ENCODE data around the gene CDHR2. TPM values are rescaled to one million over a fixed set of nuclear protein-coding genes. Genes with fewer than 3 reads are reported as not detected.
"Not testable (repeated sequence)": the region's sequence is repeated elsewhere in the genome, so short reads cannot be mapped to it uniquely, and the experiment has no call there.

The CDHR2 gene
- total RNA-seq, 1 donor from 2014 or later: 1.7 TPM

GRCh38 chr5:176591667-176592066 is 42.5 kb downstream of the CDHR2 start:
- intact Hi-C loops (cut with micrococcal nuclease): not testable (repeated sequence)

- intact Hi-C loops (cut with micrococcal nuclease): no loop called here
These were observed 43.4 kb downstream of the CDHR2 start for GRCh38 chr5:176592573-176592972.

GRCh38 chr5:176593273-176593869 is 44.2 kb downstream of the CDHR2 start:
- intact Hi-C loops (cut with micrococcal nuclease): no loop called here

- intact Hi-C loops (cut with micrococcal nuclease): no loop called here
These were observed 45.4 kb downstream of the CDHR2 start for GRCh38 chr5:176594554-176594953.

- intact Hi-C loops (cut with micrococcal nuclease): no loop called here
These were observed 46.3 kb downstream of the CDHR2 start for GRCh38 chr5:176595386-176595943.

- intact Hi-C loops (cut with micrococcal nuclease): loop anchor here (2.0 kb wide), 1 partner anchor 15 kb away; the partner anchor contains the start of gene GPRIN1
These were observed 47.0 kb downstream of the CDHR2 start for GRCh38 chr5:176596069-176596644.

- intact Hi-C loops (cut with micrococcal nuclease): loop anchor here (1.0 to 2.0 kb wide), 7 partner anchors 14 to 236 kb away; partner anchors contain the start of genes CLTB, FAF2, GPRIN1 and KIAA1191
These were observed 47.7 kb downstream of the CDHR2 start for GRCh38 chr5:176596689-176597416.

GRCh38 chr5:176597417-176598389 is 48.6 kb downstream of the CDHR2 start:
- intact Hi-C loops (cut with micrococcal nuclease): loop anchor here (1.0 to 2.0 kb wide), 7 partner anchors 13 to 236 kb away; partner anchors contain the start of genes CLTB, FAF2, GPRIN1 and KIAA1191

- intact Hi-C loops (cut with micrococcal nuclease): not testable (repeated sequence)
These were observed 50.7 kb downstream of the CDHR2 start for GRCh38 chr5:176599749-176600430.

GRCh38 chr5:176601901-176602482 is 52.9 kb downstream of the CDHR2 start:
- intact Hi-C loops (cut with micrococcal nuclease): no loop called here

GRCh38 chr5:176603091-176603490 is 53.9 kb downstream of the CDHR2 start:
- intact Hi-C loops (cut with micrococcal nuclease): no loop called here

GRCh38 chr5:176606032-176606431 is 56.9 kb downstream of the CDHR2 start:
- intact Hi-C loops (cut with micrococcal nuclease): no loop called here

- intact Hi-C loops (cut with micrococcal nuclease): no loop called here
These were observed 57.7 kb downstream of the CDHR2 start for GRCh38 chr5:176606875-176607274.

- intact Hi-C loops (cut with micrococcal nuclease): no loop called here
These were observed 59.1 kb downstream of the CDHR2 start for GRCh38 chr5:176608142-176608705.

- intact Hi-C loops (cut with micrococcal nuclease): loop anchor here (1.0 kb wide), 2 partner anchors 161 to 221 kb away; partner anchors contain the start of genes FAF2, HIGD2A and NOP16
These were observed 60.0 kb downstream of the CDHR2 start for GRCh38 chr5:176608937-176609723.

- intact Hi-C loops (cut with micrococcal nuclease): loop anchor here (1.0 to 2.0 kb wide), 6 partner anchors 13 to 983 kb away; partner anchors contain the start of genes FAF2, HIGD2A, NOP16 and TMED9
These were observed 60.7 kb downstream of the CDHR2 start, which contains the start of gene GPRIN1 for GRCh38 chr5:176609724-176610434. TSS of gene GPRIN1 (minus strand) at chr5:176610156. CDS start at chr5:176599834, 10,322 bp downstream.

GRCh38 chr5:176610435-176610773 is 61.3 kb downstream of the CDHR2 start:
- intact Hi-C loops (cut with micrococcal nuclease): loop anchor here (1.0 to 2.0 kb wide), 4 partner anchors 14 to 982 kb away; partner anchors contain the start of genes TMED9 and TSPAN17

GRCh38 chr5:176611435-176611834 is 62.3 kb downstream of the CDHR2 start:
- intact Hi-C loops (cut with micrococcal nuclease): loop anchor here (1.0 to 2.0 kb wide), 4 partner anchors 8 to 981 kb away; partner anchors contain the start of gene TMED9

Measured in T-helper 1 cell treated with Interleukin-12 subunit alpha and Interleukin-12 subunit beta and Interleukin-4 antibody, amounts not matched to agents 30 ng/mL and 1 ng/mL, for 36 hours (primary cell).